Natural killer cell (primary cell): ENCODE results near the gene PITPNB. TPM values are rescaled to one million over a fixed set of nuclear protein-coding genes. Genes with fewer than 3 reads are reported as not detected.

Experiments used
- ATAC-seq, 3 donors: fragments of 150-1000 bp in 2 of 3; fragments of 200-7000 bp in 1 of 3; cut with Tn5 transposase; 1 replicate in 1 of 3; 2 replicates in 2 of 3; pipeline ENCODE4 v1.10.0; 2021; ENCODE audit warnings: mild to moderate bottlenecking in 2 of 3, moderate library complexity in 2 of 3
- DNase-seq, 2 donors: peaks; one replicate each; pipeline versions ENCODE4 v3.0.0 to v3.0.0-alpha.2; 2013 to 2021; ENCODE audit warnings: mixed read lengths in 1 of 2
- H3K27ac ChIP-seq: one replicate; pipeline ENCODE4 v1.5.1; 2013; ENCODE audit warnings: mild to moderate bottlenecking, low read length
- H3K27me3 ChIP-seq: one replicate; pipeline ENCODE4 v1.6.1; 2013; ENCODE audit warnings: low read length; ENCODE audit not compliant: control insufficient read depth, insufficient read depth
- H3K36me3 ChIP-seq: one replicate; pipeline ENCODE4 v1.6.1; 2013; ENCODE audit warnings: low read length; ENCODE audit not compliant: control insufficient read depth, insufficient read depth
- H3K4me1 ChIP-seq: one replicate; pipeline ENCODE4 v1.6.1; 2013; ENCODE audit warnings: low read length; ENCODE audit not compliant: control insufficient read depth, insufficient read depth
- H3K4me3 ChIP-seq: one replicate; pipeline ENCODE4 v1.5.1; 2013; ENCODE audit warnings: low read length
- H3K9me3 ChIP-seq: one replicate; pipeline ENCODE4 v1.6.1; 2013; ENCODE audit warnings: low read length; ENCODE audit not compliant: control insufficient read depth, insufficient read depth
- H3K27ac Mint-ChIP-seq, 2 donors: one replicate each; pipeline ENCODE4 v1.8.0; 2022; ENCODE audit warnings: mild to moderate bottlenecking in 2 of 2, mixed read lengths in 2 of 2, moderate library complexity in 1 of 2
- H3K27me3 Mint-ChIP-seq, 2 donors: one replicate each; pipeline ENCODE4 v1.8.0; 2022; ENCODE audit warnings: low read depth in 2 of 2, mixed read lengths in 2 of 2
- H3K36me3 Mint-ChIP-seq: one replicate; pipeline ENCODE4 v1.8.0; 2022; ENCODE audit warnings: mixed read lengths
- H3K4me1 Mint-ChIP-seq, 2 donors: one replicate each; pipeline ENCODE4 v1.8.0; 2022; ENCODE audit warnings: mixed read lengths in 2 of 2
- H3K4me3 Mint-ChIP-seq: one replicate; pipeline ENCODE4 v1.8.0; 2022; ENCODE audit warnings: mild to moderate bottlenecking, moderate library complexity, mixed read lengths
- H3K9me3 Mint-ChIP-seq, 2 donors: one replicate each; pipeline ENCODE4 v1.8.0; 2022; ENCODE audit warnings: mixed read lengths in 2 of 2
- CTCF ChIP-seq: fragments of 200-600 bp; IDR thresholded peaks from one replicate; pipeline ENCODE4 v1.8.0; 2022; ENCODE audit warnings: antibody characterized with exemption
- WGBS: methylation state at CpG from one replicate; pipeline ENCODE4 v1.1.7; 2013; ENCODE audit warnings: missing lambda C conversion rate; ENCODE audit not compliant: insufficient coverage; 5-methylcytosine and 5-hydroxymethylcytosine counted together
- intact Hi-C: fragments of 100-400 bp; cut with micrococcal nuclease; formaldehyde crosslinking; loops from one replicate; pipeline ENCODE4 v1.14.2; 2022
- total RNA-seq, 4 donors: library from RNA; stranded (reverse); fragments of 120-200 nt in 1 of 4; gene quantifications; one replicate each; pipeline versions ENCODE4 v1.2.3 to v1.2.4, GENCODE V29; 2013 to 2022

PITPNB gene
- total RNA-seq, 3 donors from 2014 or later (not counting 1 experiment from before 2014, with no cell fraction given) = 58.4 to 77.7 (median 65.1) TPM

GRCh38 chr22:27844656-27845591 lies 74.1 kb downstream of the PITPNB start:
- TF ChIP-seq CTCF = no peak
- no peak for DNase-seq
- intact Hi-C loops = no loop called here
- no peak overlapping the region for H3K27ac Mint-ChIP-seq
- no peaks in the 10 kb centered on the region for H3K27me3 Mint-ChIP-seq
- WGBS = 96% methylated on average over 19 of the region's 20 CpGs
- H3K4me3 Mint-ChIP-seq = no peak overlapping the region
- H3K27me3 ChIP-seq = no peaks in the 10 kb centered on the region
- no peaks in the 10 kb centered on the region for H3K4me1 ChIP-seq
- no peak for ATAC-seq
- no peaks in the 10 kb centered on the region for H3K36me3 Mint-ChIP-seq
- H3K36me3 ChIP-seq = peaks cover 16% of the 10 kb centered on the region
- no peak overlapping the region for H3K4me3 ChIP-seq
- H3K4me1 Mint-ChIP-seq = peaks cover 0 to 14% of the 10 kb centered on the region in 2 donors
- no peak overlapping the region for H3K27ac ChIP-seq
- no peaks in the 10 kb centered on the region for H3K9me3 Mint-ChIP-seq
- H3K9me3 ChIP-seq = no peaks in the 10 kb centered on the region

DNA sequence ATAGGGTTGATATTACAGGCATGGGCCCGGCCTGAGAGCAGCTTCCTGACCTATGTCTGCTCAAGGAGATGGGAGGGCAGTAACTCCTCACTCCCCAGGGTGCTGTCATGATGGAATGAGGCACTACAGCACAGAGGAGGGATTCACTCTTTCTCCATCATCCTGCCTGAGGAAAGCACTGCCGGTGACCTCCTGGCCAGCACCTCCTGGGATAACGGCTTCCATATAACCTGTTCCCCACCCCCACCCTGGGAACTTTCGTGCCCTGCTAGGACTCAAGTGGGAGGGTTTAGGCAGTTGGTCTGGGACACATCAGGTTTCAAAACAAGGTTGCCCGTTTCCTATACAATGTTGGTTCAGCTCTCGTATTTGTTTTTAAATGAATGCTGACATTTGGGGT lies 74.8 kb downstream of the PITPNB start:
- Histone ChIP-seq H3K36me3 (peaks cover 12% of the 10 kb centered on the region), H3K27me3 (no peaks in the 10 kb centered on the region), H3K27ac (no peak overlapping the region), H3K9me3 (no peaks in the 10 kb centered on the region), H3K4me3 (no peak overlapping the region), H3K4me1 (no peaks in the 10 kb centered on the region)
- no peak overlapping the region for H3K27ac Mint-ChIP-seq
- no peak for TF ChIP-seq CTCF
- DNase-seq (no peak), ATAC-seq (no peak)
- H3K9me3 Mint-ChIP-seq = no peaks in the 10 kb centered on the region
- H3K4me3 Mint-ChIP-seq = no peak overlapping the region
- no peaks in the 10 kb centered on the region for H3K36me3 Mint-ChIP-seq
- H3K27me3 Mint-ChIP-seq = no peaks in the 10 kb centered on the region
- peaks cover 0 to 14% of the 10 kb centered on the region in 2 donors for H3K4me1 Mint-ChIP-seq
- intact Hi-C loops = no loop called here
- WGBS = 98% methylated on average over 6 of the region's 6 CpGs

DNA sequence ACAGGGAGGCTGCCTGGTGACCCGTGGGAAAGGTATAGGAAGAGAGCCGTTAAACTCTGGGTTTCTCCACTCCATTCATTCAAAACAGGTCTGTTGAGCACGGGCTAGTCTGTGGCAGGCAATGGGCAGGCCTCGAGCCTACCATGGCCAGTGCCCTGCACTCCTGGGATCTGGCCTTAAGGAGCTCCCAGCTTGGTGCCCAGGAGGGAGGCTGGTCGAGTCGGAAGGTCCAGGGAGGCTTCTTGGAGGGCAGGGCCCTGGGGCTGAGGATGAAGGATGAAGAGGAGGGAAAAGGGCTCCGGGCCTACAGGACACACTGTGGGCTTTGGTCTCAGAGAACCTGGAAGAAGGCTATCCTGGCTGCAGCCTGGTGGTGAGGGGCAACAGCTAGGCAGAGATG lies 75.6 kb downstream of the PITPNB start:
- DNase-seq (no peak), ATAC-seq (no peak)
- Histone ChIP-seq H3K9me3 (no peaks in the 10 kb centered on the region), H3K27ac (no peak overlapping the region), H3K27me3 (no peaks in the 10 kb centered on the region), H3K4me1 (no peaks in the 10 kb centered on the region), H3K4me3 (no peak overlapping the region), H3K36me3 (peaks cover 6% of the 10 kb centered on the region)
- WGBS = 83% methylated on average over 7 of the region's 7 CpGs
- Mint-ChIP-seq H3K27me3 (no peaks in the 10 kb centered on the region), H3K9me3 (no peaks in the 10 kb centered on the region), H3K4me3 (no peak overlapping the region), H3K4me1 (peaks cover 0 to 8% of the 10 kb centered on the region in 2 donors), H3K27ac (no peak overlapping the region), H3K36me3 (no peaks in the 10 kb centered on the region)
- intact Hi-C loops = no loop called here
- TF ChIP-seq CTCF = no peak
